Esophagus muscularis mucosa (tissue), 4 donors: ENCODE measurements around the gene DLX4. TPM values are rescaled to one million over a fixed set of nuclear protein-coding genes. Genes with fewer than 3 reads are reported as not detected.

Source experiments
- DNase-seq: peaks from one replicate; pipeline ENCODE4 v3.0.0-alpha.2; 2017; ENCODE audit errors: extremely low spot score
- H3K27ac ChIP-seq, 4 donors: fragments of 200-600 bp; sonication (generic); replicated peaks in 1 of 4; 1 replicate in 3 of 4; 2 replicates in 1 of 4; pipeline ENCODE4 v1.5.1; 2016 to 2019; ENCODE audit warnings: mild to moderate bottlenecking in 1 of 4
- H3K27me3 ChIP-seq, 4 donors: fragments of 200-600 bp; sonication (generic); one replicate each; pipeline versions ENCODE4 v1.5.1 to v1.6.0; 2016 to 2019
- H3K36me3 ChIP-seq, 4 donors: fragments of 200-600 bp; sonication (generic); one replicate each; pipeline ENCODE4 v1.5.1; 2016 to 2019
- H3K4me1 ChIP-seq, 4 donors: fragments of 200-600 bp; sonication (generic); one replicate each; pipeline ENCODE4 v1.5.1; 2016 to 2019
- H3K4me3 ChIP-seq, 4 donors: fragments of 200-600 bp; sonication (generic); 1 replicate in 2 of 4; 2 replicates in 2 of 4; pipeline ENCODE4 v1.5.1; 2016 to 2019; ENCODE audit warnings: mild to moderate bottlenecking in 4 of 4, moderate library complexity in 1 of 4
- H3K9me3 ChIP-seq, 4 donors: fragments of 200-600 bp; sonication (generic); 1 replicate in 3 of 4; 2 replicates in 1 of 4; pipeline ENCODE4 v1.5.1; 2016 to 2019
- EP300 ChIP-seq: sonication (generic); formaldehyde crosslinking; IDR thresholded peaks from one replicate; pipeline ENCODE4 v1.6.1; 2017; ENCODE audit warnings: antibody characterized with exemption
- POLR2A ChIP-seq: fragments of 450-650 bp; IDR thresholded peaks from one replicate; pipeline ENCODE4 v1.6.1; 2017; ENCODE audit warnings: antibody characterized with exemption, moderate library complexity, mild to moderate bottlenecking, low read depth
- POLR2AphosphoS5 ChIP-seq, 2 donors: sonication (generic); formaldehyde crosslinking; IDR thresholded peaks; one replicate each; pipeline ENCODE4 v1.6.1; 2017; ENCODE audit warnings: antibody characterized with exemption in 2 of 2
- WGBS: methylation state at CpG from one replicate; pipeline ENCODE4 v1.1.5; 2018; 5-methylcytosine and 5-hydroxymethylcytosine counted together
- intact Hi-C: fragments of 100-400 bp; cut with DNase I; formaldehyde crosslinking; loops from one replicate; pipeline ENCODE4 v1.15.1; 2023
- total RNA-seq, 4 donors: library from RNA; depleted of rRNA; stranded (reverse); fragments of >200 nt; gene quantifications; one replicate each; pipeline versions ENCODE4 v1.1.0 to v1.2.1, GENCODE V29; 2016
- TF ChIP-seq, protein P1 (sequence below), 3 experiments: fragments of 200-600 bp in 2 of 3; fragments of 450-650 bp in 1 of 3; sonication (generic) in 2 of 3; IDR thresholded peaks; one replicate each; pipeline ENCODE4 v1.5.1; 2017 to 2019; ENCODE audit warnings: antibody characterized with exemption in 3 of 3, mild to moderate bottlenecking in 2 of 3, moderate library complexity in 1 of 3

The DLX4 gene
- total RNA-seq, 4 donors from 2014 or later, result not detected

DNA sequence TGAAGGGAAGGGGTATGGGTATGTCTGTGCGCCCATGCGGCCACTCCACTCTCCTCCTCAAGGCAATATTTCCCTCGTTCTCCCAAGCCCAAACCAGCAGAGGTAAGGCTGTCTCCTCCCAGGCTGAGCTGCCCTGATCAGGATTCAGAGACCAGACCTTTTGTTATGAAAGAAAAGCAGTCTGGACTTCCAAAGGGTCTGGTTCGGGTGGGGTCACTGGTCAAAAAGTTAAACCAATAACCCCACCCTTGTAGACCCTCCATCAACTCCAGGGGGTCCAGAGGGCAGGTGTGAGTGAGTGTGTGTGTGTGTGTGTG is 5.7 kb upstream of the DLX4 start:
- Histone ChIP-seq H3K9me3 (no peaks in the 10 kb centered on the region), H3K4me1 (peaks cover 18 to 29% (median 23%) of the 10 kb centered on the region in 4 donors), H3K27ac (no peak overlapping the region), H3K4me3 (no peak overlapping the region), H3K36me3 (no peaks in the 10 kb centered on the region), H3K27me3 (peaks cover 0 to 87% (median 60%) of the 10 kb centered on the region in 4 donors)
- intact Hi-C loops, result no loop called here
- TF ChIP-seq POLR2A (no peak), EP300 (no peak), POLR2AphosphoS5 (IDR thresholded peaks at IDR 0.05) (no peak)
- TF ChIP-seq, protein P1, sequence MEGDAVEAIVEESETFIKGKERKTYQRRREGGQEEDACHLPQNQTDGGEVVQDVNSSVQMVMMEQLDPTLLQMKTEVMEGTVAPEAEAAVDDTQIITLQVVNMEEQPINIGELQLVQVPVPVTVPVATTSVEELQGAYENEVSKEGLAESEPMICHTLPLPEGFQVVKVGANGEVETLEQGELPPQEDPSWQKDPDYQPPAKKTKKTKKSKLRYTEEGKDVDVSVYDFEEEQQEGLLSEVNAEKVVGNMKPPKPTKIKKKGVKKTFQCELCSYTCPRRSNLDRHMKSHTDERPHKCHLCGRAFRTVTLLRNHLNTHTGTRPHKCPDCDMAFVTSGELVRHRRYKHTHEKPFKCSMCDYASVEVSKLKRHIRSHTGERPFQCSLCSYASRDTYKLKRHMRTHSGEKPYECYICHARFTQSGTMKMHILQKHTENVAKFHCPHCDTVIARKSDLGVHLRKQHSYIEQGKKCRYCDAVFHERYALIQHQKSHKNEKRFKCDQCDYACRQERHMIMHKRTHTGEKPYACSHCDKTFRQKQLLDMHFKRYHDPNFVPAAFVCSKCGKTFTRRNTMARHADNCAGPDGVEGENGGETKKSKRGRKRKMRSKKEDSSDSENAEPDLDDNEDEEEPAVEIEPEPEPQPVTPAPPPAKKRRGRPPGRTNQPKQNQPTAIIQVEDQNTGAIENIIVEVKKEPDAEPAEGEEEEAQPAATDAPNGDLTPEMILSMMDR (IDR thresholded peaks at IDR 0.05), result no peak
- 25% methylated on average over 4 of the region's 4 CpGs for WGBS
- DNase-seq, result no peak

DNA sequence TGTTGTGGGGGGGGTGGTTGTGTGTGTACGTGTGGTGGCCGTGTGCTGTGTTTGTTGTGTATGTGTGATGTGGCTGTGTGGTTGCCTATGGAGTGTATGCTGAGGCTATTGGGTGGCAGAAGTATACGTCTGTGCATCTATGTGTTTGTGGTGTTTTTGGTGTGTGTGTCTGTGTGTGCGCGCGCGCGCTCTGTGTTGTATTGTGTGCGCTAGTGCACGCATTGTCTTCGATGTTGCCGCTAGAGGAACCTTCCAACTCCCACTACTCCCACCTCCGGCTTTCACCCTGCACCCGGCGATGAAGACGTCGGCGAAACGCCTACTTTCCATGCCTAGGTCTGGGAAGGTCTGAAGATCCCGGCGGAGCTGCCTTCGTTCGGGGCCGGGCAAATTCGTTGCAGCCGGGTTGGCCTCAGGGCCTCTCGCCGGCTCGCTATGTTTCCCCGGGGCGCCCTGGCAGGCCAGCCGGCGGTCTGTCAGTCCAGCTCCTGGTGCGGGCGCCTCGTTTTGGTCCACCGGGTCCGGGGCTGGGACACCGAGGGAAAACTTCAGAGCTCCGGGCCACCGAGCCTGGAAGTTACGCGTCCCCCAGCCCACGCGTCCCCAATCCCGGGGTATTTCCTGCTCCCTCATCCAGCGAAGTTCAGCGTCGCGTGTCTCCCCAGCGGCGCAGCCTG is 5.2 kb upstream of the DLX4 start:
- H3K27me3 ChIP-seq, result peaks cover 1 to 91% (median 64%) of the 10 kb centered on the region in 4 donors
- H3K9me3 ChIP-seq, result no peaks in the 10 kb centered on the region
- H3K36me3 ChIP-seq, result no peaks in the 10 kb centered on the region
- peaks cover 22 to 34% (median 28%) of the 10 kb centered on the region in 4 donors for H3K4me1 ChIP-seq
- intact Hi-C loops, result no loop called here
- 9% methylated on average over 34 of the region's 52 CpGs for WGBS
- H3K4me3 ChIP-seq, result peak overlapping the region in 2 of 4 donors; percentile 3 to 29
- H3K27ac ChIP-seq, result no peak overlapping the region
- no peak for DNase-seq
- TF ChIP-seq POLR2A (no peak), POLR2AphosphoS5 (IDR thresholded peaks at IDR 0.05) (peak in 1 of 2 donors; percentile 31)

DNA sequence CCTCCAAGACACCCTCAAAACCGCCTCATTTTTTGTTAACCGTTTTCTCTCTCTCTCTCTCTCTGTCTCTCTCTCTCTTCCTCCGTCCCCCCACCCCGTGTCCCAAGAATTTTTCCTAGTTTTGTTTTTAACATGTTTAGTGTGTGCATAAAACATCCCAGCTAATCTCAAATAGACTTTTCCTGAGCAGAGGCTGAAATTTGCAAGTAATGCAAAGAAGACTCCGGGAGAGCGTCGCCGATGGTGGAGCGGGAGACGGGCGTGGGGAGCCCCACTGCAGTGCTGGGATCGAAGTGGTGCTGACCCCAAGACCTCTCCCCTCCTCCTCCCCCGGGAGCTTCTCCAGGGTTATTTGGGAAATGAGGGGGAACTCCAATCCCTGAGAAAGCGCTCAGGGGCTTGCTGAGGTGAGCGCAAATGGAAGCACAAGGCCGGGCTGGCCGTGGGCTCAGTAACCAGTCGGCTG is 4.7 kb upstream of the DLX4 start:
- Histone ChIP-seq H3K27ac (no peak overlapping the region), H3K4me1 (peaks cover 27 to 40% (median 34%) of the 10 kb centered on the region in 4 donors), H3K4me3 (peak overlapping the region in 2 of 4 donors; percentile 3 to 29), H3K36me3 (no peaks in the 10 kb centered on the region), H3K27me3 (peaks cover 7 to 92% (median 70%) of the 10 kb centered on the region in 4 donors), H3K9me3 (no peaks in the 10 kb centered on the region)
- TF ChIP-seq EP300, result no peak
- no peak for DNase-seq
- intact Hi-C loops, result no loop called here
- WGBS, result 11% methylated on average over 18 of the region's 18 CpGs

DNA sequence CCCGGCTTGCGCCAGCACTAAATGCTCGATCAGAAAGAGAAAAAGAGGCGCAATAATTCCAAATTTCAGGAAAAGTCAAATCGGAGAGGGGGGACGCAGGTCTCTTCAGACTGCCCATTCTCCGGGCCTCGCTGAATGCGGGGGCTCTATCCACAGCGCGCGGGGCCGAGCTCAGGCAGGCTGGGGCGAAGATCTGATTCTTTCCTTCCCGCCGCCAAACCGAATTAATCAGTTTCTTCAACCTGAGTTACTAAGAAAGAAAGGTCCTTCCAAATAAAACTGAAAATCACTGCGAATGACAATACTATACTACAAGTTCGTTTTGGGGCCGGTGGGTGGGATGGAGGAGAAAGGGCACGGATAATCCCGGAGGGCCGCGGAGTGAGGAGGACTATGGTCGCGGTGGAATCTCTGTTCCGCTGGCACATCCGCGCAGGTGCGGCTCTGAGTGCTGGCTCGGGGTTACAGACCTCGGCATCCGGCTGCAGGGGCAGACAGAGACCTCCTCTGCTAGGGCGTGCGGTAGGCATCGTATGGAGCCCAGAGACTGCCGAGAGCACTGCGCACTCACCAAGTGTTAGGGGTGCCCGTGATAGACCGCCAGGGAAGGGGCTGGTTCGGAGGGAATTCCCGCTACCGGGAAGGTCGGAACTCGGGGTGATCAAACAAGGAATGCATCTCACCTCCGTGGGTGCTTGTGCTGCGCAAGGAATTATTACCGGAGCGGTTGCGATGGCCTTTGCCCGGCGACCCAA is 4.0 kb upstream of the DLX4 start:
- Histone ChIP-seq H3K27ac (no peak overlapping the region), H3K4me1 (peaks cover 33 to 46% (median 40%) of the 10 kb centered on the region in 4 donors), H3K4me3 (no peak overlapping the region), H3K27me3 (peaks cover 10 to 95% (median 76%) of the 10 kb centered on the region in 4 donors), H3K9me3 (no peaks in the 10 kb centered on the region), H3K36me3 (no peaks in the 10 kb centered on the region)
- TF ChIP-seq POLR2AphosphoS5 (IDR thresholded peaks at IDR 0.05) (no peak), POLR2A (no peak), EP300 (no peak)
- TF ChIP-seq, protein P1 (IDR thresholded peaks at IDR 0.05), result no peak
- no peak for DNase-seq
- WGBS, result 9% methylated on average over 30 of the region's 52 CpGs
- intact Hi-C loops, result no loop called here

DNA sequence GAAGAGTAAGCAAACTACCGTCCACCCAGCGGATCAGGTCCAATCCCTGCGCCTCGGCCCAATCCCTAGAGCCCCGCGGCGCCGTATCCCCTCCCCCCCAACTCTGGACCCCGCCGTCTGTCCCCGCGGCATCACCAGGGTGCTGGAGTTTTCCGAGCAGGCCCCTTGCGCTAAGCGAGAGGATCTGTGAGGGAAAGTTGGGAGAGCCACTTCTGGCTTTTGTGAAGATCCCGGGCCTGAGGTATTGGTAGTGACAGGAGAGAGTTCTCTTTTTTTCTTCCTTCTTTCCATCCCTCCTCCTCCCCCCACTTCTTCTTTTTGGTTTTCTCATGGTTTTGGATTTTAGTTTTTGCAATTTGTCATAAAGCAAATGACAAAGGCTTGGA is 3.5 kb upstream of the DLX4 start:
- Histone ChIP-seq H3K27me3 (peaks cover 16 to 100% (median 82%) of the 10 kb centered on the region in 4 donors), H3K4me3 (no peak overlapping the region), H3K9me3 (no peaks in the 10 kb centered on the region), H3K27ac (no peak overlapping the region), H3K36me3 (no peaks in the 10 kb centered on the region), H3K4me1 (peaks cover 34 to 50% (median 42%) of the 10 kb centered on the region in 4 donors)
- intact Hi-C loops, result no loop called here
- TF ChIP-seq EP300, result no peak
- no peak for DNase-seq
- 11% methylated on average over 16 of the region's 16 CpGs for WGBS

DNA sequence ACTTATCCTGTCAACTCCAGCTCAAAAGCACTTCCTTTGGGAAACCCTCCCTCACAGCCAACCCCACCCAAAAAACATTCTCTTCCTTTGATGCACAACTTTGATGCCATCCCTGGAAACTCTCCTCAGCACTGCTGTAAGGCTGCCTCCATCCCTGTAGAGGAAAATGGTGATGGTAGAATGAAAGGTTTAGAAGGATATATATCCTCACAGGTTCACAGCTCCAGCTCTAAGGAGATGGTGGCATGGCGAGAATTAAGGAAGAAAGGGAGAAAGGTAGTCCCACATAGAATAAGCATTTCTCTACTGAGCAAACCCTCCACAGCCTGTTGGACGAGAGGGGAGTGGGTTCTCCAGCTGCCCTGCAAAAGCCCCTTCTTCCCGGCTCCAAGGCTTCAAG is 2.2 kb upstream of the DLX4 start:
- intact Hi-C loops, result no loop called here
- DNase-seq, result no peak
- Histone ChIP-seq H3K4me3 (no peak overlapping the region), H3K9me3 (no peaks in the 10 kb centered on the region), H3K27me3 (peaks cover 21 to 100% (median 94%) of the 10 kb centered on the region in 4 donors), H3K27ac (no peak overlapping the region), H3K36me3 (no peaks in the 10 kb centered on the region), H3K4me1 (peaks cover 37 to 56% (median 48%) of the 10 kb centered on the region in 4 donors)
- WGBS, result 17% methylated on average over 3 of the region's 3 CpGs
- TF ChIP-seq EP300 (no peak), POLR2AphosphoS5 (IDR thresholded peaks at IDR 0.05) (no peak), POLR2A (no peak)
- TF ChIP-seq, protein P1 (IDR thresholded peaks at IDR 0.05), result no peak
